Hematopoietic multipotent progenitor cell treated with erythropoietin and hydrocortisone succinate and interleukin-3 and kit ligand, for 15 days (in vitro differentiated cells): ENCODE measurements around the gene JAKMIP1.

ENCODE experiments used
- DNase-seq: peaks from one replicate; pipeline ENCODE4 v3.0.0-alpha.2; 2015; ENCODE audit warnings: low spot score

The JAKMIP1 gene

GRCh38 chr4:6180841-6181631 is 19.3 kb downstream of the JAKMIP1 start:
- DNase-seq = no peak

GRCh38 chr4:6179362-6179761 is 21.0 kb downstream of the JAKMIP1 start:
- no peak for DNase-seq

- DNase-seq = no peak
Observed at GRCh38 chr4:6178757-6179156, 21.6 kb downstream of the JAKMIP1 start.

- DNase-seq = no peak
Observed at GRCh38 chr4:6177587-6178197, 22.7 kb downstream of the JAKMIP1 start.

GRCh38 chr4:6175426-6175825 is 24.9 kb downstream of the JAKMIP1 start:
- no peak for DNase-seq

- no peak for DNase-seq
Observed at GRCh38 chr4:6172927-6173200, 27.5 kb downstream of the JAKMIP1 start.

- no peak for DNase-seq
Observed at GRCh38 chr4:6172093-6172926, 28.0 kb downstream of the JAKMIP1 start.

GRCh38 chr4:6169239-6169638 is 31.1 kb downstream of the JAKMIP1 start:
- no peak for DNase-seq

GRCh38 chr4:6165766-6166165 is 34.6 kb downstream of the JAKMIP1 start:
- no peak for DNase-seq

- no peak for DNase-seq
Observed at GRCh38 chr4:6162885-6163284, 37.5 kb downstream of the JAKMIP1 start.

- no peak for DNase-seq
Observed at GRCh38 chr4:6161921-6162464, 38.4 kb downstream of the JAKMIP1 start.

GRCh38 chr4:6160536-6160935 is 39.8 kb downstream of the JAKMIP1 start:
- no peak for DNase-seq

- DNase-seq = no peak
Observed at GRCh38 chr4:6157926-6158325, 42.4 kb downstream of the JAKMIP1 start.

GRCh38 chr4:6155996-6156750 is 44.2 kb downstream of the JAKMIP1 start:
- DNase-seq = no peak

- DNase-seq = no peak
Observed at GRCh38 chr4:6154875-6155274, 45.5 kb downstream of the JAKMIP1 start.

GRCh38 chr4:6153874-6154273 is 46.5 kb downstream of the JAKMIP1 start:
- DNase-seq = no peak

- DNase-seq = no peak
Observed at GRCh38 chr4:6152869-6153705, 47.3 kb downstream of the JAKMIP1 start.

- DNase-seq = no peak
Observed at GRCh38 chr4:6150046-6150735, 50.2 kb downstream of the JAKMIP1 start.

- DNase-seq = no peak
Observed at GRCh38 chr4:6148506-6149205, 51.7 kb downstream of the JAKMIP1 start.

- no peak for DNase-seq
Observed at GRCh38 chr4:6147441-6147840, 52.9 kb downstream of the JAKMIP1 start.
